Colonic mucosa (tissue), 4 donors: ENCODE data around the gene DUSP16. TPM values are rescaled to one million over a fixed set of nuclear protein-coding genes. Genes with fewer than 3 reads are reported as not detected.

ENCODE experiments used
- DNase-seq: peaks from one replicate; pipeline ENCODE4 v3.0.0-alpha.2; 2020
- H3K27ac ChIP-seq: fragments of 200-600 bp; one replicate; pipeline ENCODE4 v1.8.0; 2021
- H3K27me3 ChIP-seq: fragments of 200-600 bp; one replicate; pipeline ENCODE4 v1.8.0; 2021
- H3K36me3 ChIP-seq: fragments of 200-600 bp; one replicate; pipeline ENCODE4 v1.8.0; 2021
- H3K4me1 ChIP-seq: fragments of 200-600 bp; one replicate; pipeline ENCODE4 v1.8.0; 2021; ENCODE audit warnings: mild to moderate bottlenecking
- H3K4me3 ChIP-seq: fragments of 200-600 bp; one replicate; pipeline ENCODE4 v1.8.0; 2021
- H3K9ac ChIP-seq, 2 donors: one replicate each; pipeline ENCODE4 v1.7.0; 2013; ENCODE audit warnings: control low read depth in 2 of 2, low read depth in 2 of 2, low read length in 2 of 2
- H3K9me3 ChIP-seq: fragments of 200-600 bp; one replicate; pipeline ENCODE4 v1.8.0; 2021
- intact Hi-C: fragments of 100-400 bp; cut with DNase I; formaldehyde crosslinking; loops from one replicate; pipeline ENCODE4 v1.14.1; 2022
- total RNA-seq, 2 donors: library from RNA; stranded (reverse); fragmentation: NEBNext Ultra II Directional in 1 of 2; extraction: Animal tissue kit (Norgen Biotek cat#: 25700) in 1 of 2; gene quantifications; one replicate each; pipeline ENCODE4 v1.2.1, GENCODE V29; 2021
- TF ChIP-seq, protein P1 (sequence below): fragments of 200-600 bp; IDR thresholded peaks from one replicate; pipeline ENCODE4 v1.8.0; 2022; ENCODE audit warnings: antibody characterized with exemption, mild to moderate bottlenecking
- donor health status: healthy.
- donor health status: DM: no; HTN: no; CAD: no.
- donor health status: DM: no; HTN: no; CAD: no.

Gene DUSP16
- total RNA-seq, 2 donors from 2014 or later = 47.5 to 60.2 TPM

DNA sequence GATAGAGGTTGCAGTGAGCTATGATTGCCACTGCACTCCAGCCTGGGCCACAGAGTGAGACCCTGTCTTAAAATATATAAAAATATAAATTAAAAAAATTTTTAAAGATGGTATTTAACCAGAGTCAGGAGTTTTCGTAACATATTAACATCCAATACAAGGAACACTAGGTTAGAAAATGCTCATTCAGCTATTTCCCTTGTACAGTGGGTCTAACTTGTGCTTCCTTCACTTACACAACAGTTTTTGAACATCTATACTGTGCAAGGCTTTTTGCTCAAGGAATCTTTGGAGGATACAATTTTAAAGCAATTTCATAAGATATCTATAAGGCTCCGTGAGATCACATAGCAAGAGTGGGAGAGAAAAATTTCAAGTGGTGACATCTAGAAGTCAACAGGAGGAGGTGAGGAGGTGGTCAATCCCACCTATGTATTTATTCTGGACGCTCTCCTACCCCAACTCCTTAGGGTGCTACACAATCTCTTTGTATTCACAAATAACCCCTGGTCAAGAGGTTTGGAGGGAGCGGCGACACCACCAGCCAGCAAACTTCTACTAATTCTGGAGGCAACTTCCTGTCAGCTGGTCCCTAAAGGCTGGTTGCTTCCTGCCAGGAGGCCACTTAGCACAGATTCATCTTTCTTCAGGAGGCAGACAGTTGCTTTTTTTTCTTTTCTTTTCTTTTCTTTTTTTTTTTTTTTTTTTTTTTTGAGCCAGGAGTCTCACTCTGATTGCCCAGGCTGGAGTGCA lies 22.2 kb downstream of the DUSP16 start:
- Histone ChIP-seq H3K9me3 (no peaks in the 10 kb centered on the region), H3K4me3 (no peak overlapping the region), H3K9ac (no peak overlapping the region), H3K27me3 (no peaks in the 10 kb centered on the region), H3K4me1 (no peaks in the 10 kb centered on the region), H3K27ac (peak overlapping the region; percentile 50), H3K36me3 (no peaks in the 10 kb centered on the region)
- TF ChIP-seq, protein P1, sequence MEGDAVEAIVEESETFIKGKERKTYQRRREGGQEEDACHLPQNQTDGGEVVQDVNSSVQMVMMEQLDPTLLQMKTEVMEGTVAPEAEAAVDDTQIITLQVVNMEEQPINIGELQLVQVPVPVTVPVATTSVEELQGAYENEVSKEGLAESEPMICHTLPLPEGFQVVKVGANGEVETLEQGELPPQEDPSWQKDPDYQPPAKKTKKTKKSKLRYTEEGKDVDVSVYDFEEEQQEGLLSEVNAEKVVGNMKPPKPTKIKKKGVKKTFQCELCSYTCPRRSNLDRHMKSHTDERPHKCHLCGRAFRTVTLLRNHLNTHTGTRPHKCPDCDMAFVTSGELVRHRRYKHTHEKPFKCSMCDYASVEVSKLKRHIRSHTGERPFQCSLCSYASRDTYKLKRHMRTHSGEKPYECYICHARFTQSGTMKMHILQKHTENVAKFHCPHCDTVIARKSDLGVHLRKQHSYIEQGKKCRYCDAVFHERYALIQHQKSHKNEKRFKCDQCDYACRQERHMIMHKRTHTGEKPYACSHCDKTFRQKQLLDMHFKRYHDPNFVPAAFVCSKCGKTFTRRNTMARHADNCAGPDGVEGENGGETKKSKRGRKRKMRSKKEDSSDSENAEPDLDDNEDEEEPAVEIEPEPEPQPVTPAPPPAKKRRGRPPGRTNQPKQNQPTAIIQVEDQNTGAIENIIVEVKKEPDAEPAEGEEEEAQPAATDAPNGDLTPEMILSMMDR = no peak
- no peak for DNase-seq
- intact Hi-C loops = no loop called here

- Histone ChIP-seq H3K27me3 (no peaks in the 10 kb centered on the region), H3K9ac (peak overlapping the region in 1 of 2 donors; percentile 63), H3K4me3 (no peak overlapping the region), H3K9me3 (no peaks in the 10 kb centered on the region), H3K36me3 (no peaks in the 10 kb centered on the region), H3K4me1 (no peaks in the 10 kb centered on the region), H3K27ac (peak overlapping the region; percentile 64)
- DNase-seq = peak; percentile 72
- TF ChIP-seq, protein P1 = no peak
- intact Hi-C loops = no loop called here
These were observed 23.4 kb downstream of the DUSP16 start for GRCh38 chr12:12539028-12539810.

DNA sequence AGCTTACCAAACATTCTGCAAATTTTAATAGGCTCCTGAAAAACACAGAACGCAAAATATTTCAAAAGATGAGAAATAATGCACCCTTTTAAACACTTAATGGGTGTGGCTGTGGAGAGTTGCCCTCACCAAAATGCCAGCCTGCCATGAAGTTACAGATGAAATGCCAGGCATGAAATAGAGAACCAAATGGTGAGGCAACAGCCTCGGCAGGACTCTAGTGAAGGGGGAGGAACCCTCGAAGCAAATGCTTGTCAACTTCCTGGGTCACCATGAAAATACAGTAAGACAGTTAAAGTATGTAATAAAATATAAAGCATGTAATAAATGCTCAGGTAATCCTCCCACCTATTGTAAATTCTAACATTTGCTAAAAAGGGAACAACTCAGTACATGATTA lies 24.1 kb downstream of the DUSP16 start:
- Histone ChIP-seq H3K27me3 (no peaks in the 10 kb centered on the region), H3K9ac (peak overlapping the region in 1 of 2 donors; percentile 63), H3K27ac (peak overlapping the region; percentile 64), H3K9me3 (no peaks in the 10 kb centered on the region), H3K4me1 (no peaks in the 10 kb centered on the region), H3K4me3 (no peak overlapping the region), H3K36me3 (no peaks in the 10 kb centered on the region)
- no peak for DNase-seq
- TF ChIP-seq, protein P1 = no peak
- intact Hi-C loops = no loop called here

- H3K4me1 ChIP-seq = no peaks in the 10 kb centered on the region
- no peak overlapping the region for H3K9ac ChIP-seq
- H3K4me3 ChIP-seq = no peak overlapping the region
- intact Hi-C loops = no loop called here
- H3K36me3 ChIP-seq = no peaks in the 10 kb centered on the region
- H3K27me3 ChIP-seq = no peaks in the 10 kb centered on the region
- TF ChIP-seq, protein P1 = no peak
- no peak for DNase-seq
- H3K9me3 ChIP-seq = no peaks in the 10 kb centered on the region
- H3K27ac ChIP-seq = no peak overlapping the region
These were observed 25.2 kb downstream of the DUSP16 start for GRCh38 chr12:12537421-12537820.

DNA sequence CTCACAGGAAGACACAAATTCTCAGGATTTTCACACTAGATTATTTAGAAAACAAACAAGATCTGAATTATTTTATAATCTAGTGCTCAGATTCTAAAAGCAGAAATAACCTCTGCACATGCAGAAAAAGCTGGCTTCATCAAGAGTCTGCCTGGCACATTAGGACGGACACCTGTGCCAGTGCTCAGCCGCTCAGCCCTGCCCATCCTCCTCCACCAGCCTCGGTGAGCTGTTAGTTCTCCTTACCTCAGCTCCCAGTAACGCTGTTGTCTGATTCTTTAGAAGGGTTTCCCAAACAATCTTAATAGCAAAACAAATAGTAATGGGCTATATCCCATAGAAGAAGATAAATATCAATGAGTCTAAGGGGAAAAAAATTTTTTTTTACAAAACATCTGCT lies 27.7 kb downstream of the DUSP16 start:
- H3K27ac ChIP-seq = peak overlapping the region; percentile 38
- H3K36me3 ChIP-seq = no peaks in the 10 kb centered on the region
- DNase-seq = no peak
- H3K4me1 ChIP-seq = no peaks in the 10 kb centered on the region
- H3K9ac ChIP-seq = peak overlapping the region in 1 of 2 donors; percentile 12
- intact Hi-C loops = no loop called here
- H3K27me3 ChIP-seq = no peaks in the 10 kb centered on the region
- TF ChIP-seq, protein P1 = no peak
- H3K4me3 ChIP-seq = no peak overlapping the region
- no peaks in the 10 kb centered on the region for H3K9me3 ChIP-seq
